ENCODE measurements around the gene SETDB2. TPM values are rescaled to one million over a fixed set of nuclear protein-coding genes. Genes with fewer than 3 reads are reported as not detected.

SETDB2 gene
- total RNA-seq, 4 donors from 2014 or later: 10.3 to 18.2 (median 14.5) TPM

DNA sequence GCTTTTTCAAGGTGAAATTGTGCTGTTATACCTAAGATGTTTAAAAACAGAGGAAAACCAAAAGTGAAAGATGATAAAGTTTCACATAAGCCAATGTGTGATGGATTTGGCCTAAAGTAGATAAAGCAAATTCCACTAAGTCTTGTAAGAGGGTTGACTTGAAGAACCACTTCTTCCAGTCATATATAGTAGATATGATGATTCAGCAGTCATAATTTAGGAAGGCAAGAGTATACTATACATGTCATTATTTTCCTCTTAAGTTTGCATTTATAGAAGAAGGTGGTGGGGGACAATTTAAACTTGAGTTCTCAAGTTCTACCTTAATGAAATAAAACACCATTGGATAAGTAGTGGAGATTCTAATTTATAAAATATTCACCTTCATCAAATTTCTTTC is 88.9 kb downstream of the SETDB2 start:
- TF ChIP-seq, protein P1, sequence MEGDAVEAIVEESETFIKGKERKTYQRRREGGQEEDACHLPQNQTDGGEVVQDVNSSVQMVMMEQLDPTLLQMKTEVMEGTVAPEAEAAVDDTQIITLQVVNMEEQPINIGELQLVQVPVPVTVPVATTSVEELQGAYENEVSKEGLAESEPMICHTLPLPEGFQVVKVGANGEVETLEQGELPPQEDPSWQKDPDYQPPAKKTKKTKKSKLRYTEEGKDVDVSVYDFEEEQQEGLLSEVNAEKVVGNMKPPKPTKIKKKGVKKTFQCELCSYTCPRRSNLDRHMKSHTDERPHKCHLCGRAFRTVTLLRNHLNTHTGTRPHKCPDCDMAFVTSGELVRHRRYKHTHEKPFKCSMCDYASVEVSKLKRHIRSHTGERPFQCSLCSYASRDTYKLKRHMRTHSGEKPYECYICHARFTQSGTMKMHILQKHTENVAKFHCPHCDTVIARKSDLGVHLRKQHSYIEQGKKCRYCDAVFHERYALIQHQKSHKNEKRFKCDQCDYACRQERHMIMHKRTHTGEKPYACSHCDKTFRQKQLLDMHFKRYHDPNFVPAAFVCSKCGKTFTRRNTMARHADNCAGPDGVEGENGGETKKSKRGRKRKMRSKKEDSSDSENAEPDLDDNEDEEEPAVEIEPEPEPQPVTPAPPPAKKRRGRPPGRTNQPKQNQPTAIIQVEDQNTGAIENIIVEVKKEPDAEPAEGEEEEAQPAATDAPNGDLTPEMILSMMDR (IDR thresholded peaks at IDR 0.05; ENCODE audit: low read depth): no peak

DNA sequence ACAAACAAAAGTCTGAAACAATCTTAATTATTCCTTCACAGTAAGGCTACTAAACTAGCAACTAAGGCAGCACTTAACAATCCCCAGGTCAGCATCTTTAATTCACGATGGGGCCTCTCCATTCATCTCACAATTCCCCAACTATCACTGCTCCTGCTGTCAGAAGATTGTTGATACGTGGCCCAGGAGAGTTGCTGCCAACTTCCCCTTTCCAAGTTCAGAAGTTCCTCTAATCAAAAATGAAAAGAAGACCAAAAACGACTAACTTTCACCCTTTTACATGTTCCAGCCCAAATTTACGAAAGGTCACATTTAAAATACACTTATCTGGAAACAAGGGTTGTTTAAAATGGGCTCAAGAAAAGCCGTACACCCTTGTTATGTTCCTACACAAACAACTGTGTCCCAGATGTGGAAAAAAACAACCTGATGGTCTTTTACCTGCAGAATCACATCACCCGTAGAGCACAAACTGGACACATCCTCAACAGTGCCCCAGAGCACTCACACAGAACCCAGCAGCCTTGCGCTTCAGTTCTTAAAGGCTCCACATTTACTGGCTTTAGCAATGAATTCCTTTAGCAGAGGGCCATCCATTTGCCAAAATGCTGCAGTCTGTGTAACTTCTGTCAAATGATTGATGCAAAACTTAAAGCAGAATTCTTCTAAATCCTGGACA is 89.7 kb downstream of the SETDB2 start:
- TF ChIP-seq, protein P1 (IDR thresholded peaks at IDR 0.05; ENCODE audit: low read depth): no peak

DNA sequence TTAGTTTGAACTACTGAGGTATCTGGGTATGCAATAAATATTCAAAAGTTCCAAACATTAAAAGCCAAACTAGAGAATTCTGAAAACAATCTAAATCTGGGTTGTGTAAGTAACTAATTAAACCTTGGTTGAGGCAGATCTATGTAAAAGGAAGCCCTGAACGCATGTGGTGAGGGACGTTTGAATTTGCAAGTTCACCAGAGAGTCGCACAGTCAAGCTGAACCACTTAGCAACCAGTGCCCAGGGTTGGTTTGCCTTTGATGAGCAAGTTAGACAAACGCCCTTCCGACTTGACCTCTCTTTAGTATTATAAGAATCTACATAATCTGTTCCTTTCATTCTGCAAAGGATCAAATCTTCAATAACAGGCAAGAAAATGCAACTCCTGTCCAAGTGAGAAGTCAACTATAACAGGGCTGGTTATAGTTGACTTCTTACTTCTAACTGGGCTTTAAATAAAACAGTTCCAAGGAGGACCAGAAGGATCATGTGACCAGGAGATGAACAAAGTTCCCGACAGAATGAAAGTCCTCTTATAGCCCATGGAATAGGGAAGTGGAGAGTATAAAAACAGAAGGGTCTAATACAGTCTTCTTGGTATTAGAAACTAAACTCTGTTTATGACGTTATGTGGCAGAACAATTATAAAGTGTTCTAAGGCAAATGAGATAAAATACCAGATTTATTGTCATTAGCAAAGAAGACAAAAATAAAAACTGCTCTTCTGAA is 92.2 kb downstream of the SETDB2 start:
- TF ChIP-seq, protein P1 (IDR thresholded peaks at IDR 0.05; ENCODE audit: low read depth): no peak

DNA sequence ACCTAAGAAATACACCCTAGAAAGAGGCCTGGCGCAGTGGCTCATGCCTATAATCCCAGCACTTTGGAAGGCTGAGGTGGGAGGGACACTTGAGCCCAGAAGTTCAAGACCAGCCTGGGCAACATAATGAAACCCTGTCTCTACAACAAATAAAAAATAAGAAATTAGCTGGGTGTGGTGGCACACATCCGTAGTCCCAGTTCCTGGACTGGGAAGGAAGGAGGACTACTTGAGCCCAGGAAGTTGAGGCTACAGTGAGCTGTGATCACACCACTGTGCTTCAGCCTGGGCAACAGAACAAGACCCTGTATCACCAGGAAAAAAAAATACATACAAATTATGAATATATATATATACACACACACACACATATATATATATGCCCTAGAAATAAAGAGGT is 94.3 kb downstream of the SETDB2 start:
- TF ChIP-seq, protein P1 (IDR thresholded peaks at IDR 0.05; ENCODE audit: low read depth): no peak

DNA sequence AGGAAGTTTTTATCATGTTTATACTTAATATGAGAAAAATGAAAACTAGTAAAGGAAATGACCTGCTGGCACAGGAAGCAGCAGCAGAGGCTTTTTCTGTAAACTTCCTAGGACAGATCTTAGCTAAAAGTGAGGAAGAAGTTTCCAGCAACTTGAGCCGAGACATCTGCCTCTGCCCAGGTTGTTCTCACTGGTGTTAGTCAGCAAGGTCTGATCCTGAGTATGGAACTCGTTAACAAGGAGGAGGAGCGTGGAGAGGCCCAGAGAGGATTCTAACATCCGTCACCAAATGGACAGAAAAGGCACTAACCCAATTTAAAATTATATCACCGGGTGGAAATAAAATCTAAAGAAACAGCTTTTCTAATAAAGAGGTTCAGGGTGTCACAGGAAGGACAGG is 95.2 kb downstream of the SETDB2 start:
- TF ChIP-seq, protein P1 (IDR thresholded peaks at IDR 0.05; ENCODE audit: low read depth): no peak

DNA sequence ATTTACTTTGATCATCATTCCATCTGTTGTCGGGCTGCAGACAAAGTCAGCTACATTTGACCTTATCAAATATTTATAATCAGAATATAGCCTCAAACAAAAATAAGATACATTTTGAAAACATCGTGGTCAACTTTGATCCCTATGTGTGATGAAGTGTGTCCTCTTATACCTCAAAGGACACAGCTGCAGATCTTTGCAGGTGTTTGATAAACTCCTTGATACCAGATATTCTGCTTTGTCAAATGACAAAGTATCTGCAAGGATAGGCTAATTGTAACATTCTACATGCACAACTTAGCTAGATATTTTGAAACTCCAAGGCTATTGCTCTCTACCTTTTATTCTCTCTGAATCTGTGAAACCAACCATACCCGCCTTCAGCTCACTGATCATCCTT is 95.7 kb downstream of the SETDB2 start:
- TF ChIP-seq, protein P1 (IDR thresholded peaks at IDR 0.05; ENCODE audit: low read depth): no peak

DNA sequence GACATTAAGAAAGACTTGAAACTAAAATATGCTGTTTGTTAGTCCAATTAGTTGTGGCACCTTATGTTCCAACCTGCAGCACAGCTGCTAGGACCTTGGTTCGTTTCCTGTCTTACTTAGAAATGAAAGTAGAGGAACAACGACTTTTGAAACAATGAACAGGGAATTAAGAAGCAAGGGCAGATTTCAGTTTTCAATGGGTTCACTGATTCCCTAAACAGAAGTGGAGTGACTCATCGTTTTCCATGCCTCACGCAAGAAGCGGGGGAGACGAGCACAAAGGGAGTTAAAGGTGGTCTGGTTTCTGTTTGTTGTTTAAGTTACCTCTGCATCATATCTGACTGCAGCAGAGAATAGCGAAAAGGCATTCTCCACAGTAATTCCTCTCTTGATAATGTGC is 96.5 kb downstream of the SETDB2 start:
- TF ChIP-seq, protein P1 (IDR thresholded peaks at IDR 0.05; ENCODE audit: low read depth): no peak

Measured in subcutaneous adipose tissue (tissue), 4 donors.